Loucy (cell line): ENCODE results near the gene VSIG10L2.

ENCODE experiments used
- EZH2phosphoT487 ChIP-seq: fragments of 200-600 bp; IDR thresholded peaks from 2 replicates; pipeline ENCODE4 v1.6.1; 2018; ENCODE audit warnings: antibody characterized with exemption, mild to moderate bottlenecking, moderate library complexity, borderline replicate concordance
- TF ChIP-seq, protein P1 (sequence below): fragments of 200-600 bp; sonication (generic); conservative IDR thresholded peaks from 2 replicates; pipeline ENCODE4 v1.5.1; 2014; ENCODE audit warnings: mild to moderate bottlenecking, antibody characterized with exemption, low read length

GRCh38 chr11:125994509-125994908 is 48.7 kb downstream of the VSIG10L2 start:
- TF ChIP-seq, protein P1, sequence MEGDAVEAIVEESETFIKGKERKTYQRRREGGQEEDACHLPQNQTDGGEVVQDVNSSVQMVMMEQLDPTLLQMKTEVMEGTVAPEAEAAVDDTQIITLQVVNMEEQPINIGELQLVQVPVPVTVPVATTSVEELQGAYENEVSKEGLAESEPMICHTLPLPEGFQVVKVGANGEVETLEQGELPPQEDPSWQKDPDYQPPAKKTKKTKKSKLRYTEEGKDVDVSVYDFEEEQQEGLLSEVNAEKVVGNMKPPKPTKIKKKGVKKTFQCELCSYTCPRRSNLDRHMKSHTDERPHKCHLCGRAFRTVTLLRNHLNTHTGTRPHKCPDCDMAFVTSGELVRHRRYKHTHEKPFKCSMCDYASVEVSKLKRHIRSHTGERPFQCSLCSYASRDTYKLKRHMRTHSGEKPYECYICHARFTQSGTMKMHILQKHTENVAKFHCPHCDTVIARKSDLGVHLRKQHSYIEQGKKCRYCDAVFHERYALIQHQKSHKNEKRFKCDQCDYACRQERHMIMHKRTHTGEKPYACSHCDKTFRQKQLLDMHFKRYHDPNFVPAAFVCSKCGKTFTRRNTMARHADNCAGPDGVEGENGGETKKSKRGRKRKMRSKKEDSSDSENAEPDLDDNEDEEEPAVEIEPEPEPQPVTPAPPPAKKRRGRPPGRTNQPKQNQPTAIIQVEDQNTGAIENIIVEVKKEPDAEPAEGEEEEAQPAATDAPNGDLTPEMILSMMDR, result no peak
- TF ChIP-seq EZH2phosphoT487, result no peak
